ENCODE results near the gene PIM2.

PIM2 gene

GRCh38 chrX:48903290-48903689, 15.5 kb downstream of the PIM2 start:
- H3K27ac ChIP-seq: no peak overlapping the region
- no peak for TF ChIP-seq CTCF (conservative IDR thresholded peaks at IDR 0.05)
- TF ChIP-seq ZFX (IDR thresholded peaks at IDR 0.05): no peak

- TF ChIP-seq ZFX (IDR thresholded peaks at IDR 0.05): no peak
- TF ChIP-seq CTCF (conservative IDR thresholded peaks at IDR 0.05): no peak
Observed at GRCh38 chrX:48902776-48903175, 16.0 kb downstream of the PIM2 start.

GRCh38 chrX:48902135-48902534, 16.7 kb downstream of the PIM2 start:
- no peak for TF ChIP-seq ZFX (IDR thresholded peaks at IDR 0.05)
- TF ChIP-seq CTCF (conservative IDR thresholded peaks at IDR 0.05): no peak
- H3K27ac ChIP-seq: no peak overlapping the region

More at GRCh38 chrX:48902776-48903175, 16.0 kb downstream of the PIM2 start:
- H3K27ac ChIP-seq: no peak overlapping the region

- TF ChIP-seq CTCF (conservative IDR thresholded peaks at IDR 0.05): no peak
- no peak for TF ChIP-seq ZFX (IDR thresholded peaks at IDR 0.05)
- no peak overlapping the region for H3K27ac ChIP-seq
Observed at GRCh38 chrX:48901069-48901468, 17.8 kb downstream of the PIM2 start.

- H3K27ac ChIP-seq: peak overlapping the region; percentile 98
- TF ChIP-seq CTCF (conservative IDR thresholded peaks at IDR 0.05): no peak
- TF ChIP-seq ZFX (IDR thresholded peaks at IDR 0.05): no peak
Observed at GRCh38 chrX:48899078-48899410, 19.8 kb downstream of the PIM2 start.

- H3K27ac ChIP-seq: peak within 1 kb of the TSS; percentile 98
- TF ChIP-seq CTCF (conservative IDR thresholded peaks at IDR 0.05): no peak
- peak; percentile 26; the same call in 1 of the 2 replicates for TF ChIP-seq ZFX (IDR thresholded peaks at IDR 0.05)
Observed at GRCh38 chrX:48897625-48898306, 21.1 kb downstream of the PIM2 start, which contains the start of the genes PQBP1 and TIMM17B. Gene PQBP1 (plus strand): TSS chrX:48897930. CDS start chrX:48898510, 580 bp downstream. Gene TIMM17B (minus strand): TSS chrX:48897768. CDS start chrX:48897749, 19 bp downstream.

GRCh38 chrX:48897157-48897624, 21.6 kb downstream of the PIM2 start:
- H3K27ac ChIP-seq: peak overlapping the region; percentile 98
- TF ChIP-seq CTCF (conservative IDR thresholded peaks at IDR 0.05) (no peak), ZFX (IDR thresholded peaks at IDR 0.05) (no peak)
